CD14-positive monocyte (primary cell): ENCODE measurements around the gene SNAI3. TPM values are rescaled to one million over a fixed set of nuclear protein-coding genes. Genes with fewer than 3 reads are reported as not detected.

Experiments
- DNase-seq, 3 donors: peaks; one replicate each; pipeline ENCODE4 v3.0.0-alpha.2; 2011 to 2022
- H2AFZ ChIP-seq: 2 replicates; pipeline ENCODE4 v1.6.0; 2012; ENCODE audit warnings: mild to moderate bottlenecking, low read depth, low read length, inconsistent platforms; ENCODE audit not compliant: insufficient read depth, poor library complexity, severe bottlenecking
- H3K27ac ChIP-seq, 2 donors: 1 replicate in 1 of 2; 2 replicates in 1 of 2; pipeline ENCODE4 v1.5.1; 2012 to 2013; ENCODE audit warnings: low read length in 2 of 2, control low read depth in 1 of 2, inconsistent platforms in 1 of 2, low read depth in 1 of 2, mild to moderate bottlenecking in 1 of 2
- H3K27me3 ChIP-seq, 2 donors: one replicate each; pipeline versions ENCODE4 v1.6.0 to v1.6.1; 2011 to 2013; ENCODE audit warnings: low read length in 2 of 2; ENCODE audit not compliant: control insufficient read depth in 2 of 2, insufficient read depth in 2 of 2
- H3K36me3 ChIP-seq, 2 donors: replicated peaks in 1 of 2; 1 replicate in 1 of 2; 2 replicates in 1 of 2; pipeline versions ENCODE4 v1.5.1 to v1.6.1; 2012 to 2013; ENCODE audit warnings: low read length in 2 of 2, control low read depth in 1 of 2, inconsistent platforms in 1 of 2, mild to moderate bottlenecking in 1 of 2; ENCODE audit not compliant: insufficient read depth in 2 of 2, control insufficient read depth in 1 of 2
- H3K4me1 ChIP-seq, 2 donors: 1 replicate in 1 of 2; 2 replicates in 1 of 2; pipeline versions ENCODE4 v1.5.1 to v1.6.1; 2012 to 2013; ENCODE audit warnings: low read length in 2 of 2, control low read depth in 1 of 2, inconsistent platforms in 1 of 2, mild to moderate bottlenecking in 1 of 2, moderate library complexity in 1 of 2; ENCODE audit not compliant: insufficient read depth in 2 of 2, control insufficient read depth in 1 of 2
- H3K4me2 ChIP-seq: replicated peaks from 2 replicates; pipeline ENCODE3; 2012; ENCODE audit warnings: low read length, moderate library complexity, mild to moderate bottlenecking; ENCODE audit not compliant: poor library complexity, severe bottlenecking; ENCODE audit errors: extremely low read depth
- H3K4me3 ChIP-seq, 3 experiments: fragments of 200-600 bp in 1 of 3; sonication (generic) in 1 of 3; replicated peaks in 1 of 3; 1 replicate in 2 of 3; 2 replicates in 1 of 3; pipeline ENCODE4 v1.5.1; 2011 to 2013; ENCODE audit warnings: low read length in 3 of 3, mild to moderate bottlenecking in 3 of 3, control low read depth in 2 of 3, low read depth in 2 of 3, inconsistent platforms in 1 of 3, moderate library complexity in 1 of 3
- H3K79me2 ChIP-seq: 2 replicates; pipeline ENCODE4 v1.6.0; 2012; ENCODE audit warnings: mild to moderate bottlenecking, control low read depth, inconsistent platforms, low read length, moderate library complexity; ENCODE audit not compliant: insufficient read depth
- H3K9ac ChIP-seq: 2 replicates; pipeline ENCODE4 v1.6.0; 2017; ENCODE audit warnings: low read length, mild to moderate bottlenecking; ENCODE audit not compliant: insufficient read depth, poor library complexity, severe bottlenecking
- H3K9me3 ChIP-seq, 2 donors: replicated peaks in 1 of 2; 1 replicate in 1 of 2; 2 replicates in 1 of 2; pipeline versions ENCODE4 v1.5.1 to v1.6.1; 2012 to 2013; ENCODE audit warnings: low read length in 2 of 2, control low read depth in 1 of 2; ENCODE audit not compliant: control insufficient read depth in 1 of 2, insufficient read depth in 1 of 2
- H4K20me1 ChIP-seq: 2 replicates; pipeline ENCODE4 v1.6.0; 2012; ENCODE audit warnings: mild to moderate bottlenecking, low read length, control low read depth, moderate library complexity; ENCODE audit not compliant: insufficient read depth
- H3K27ac Mint-ChIP-seq, 7 donors: one replicate each; pipeline ENCODE4 v1.8.0; 2020; ENCODE audit warnings: mild to moderate bottlenecking in 7 of 7, mixed read lengths in 7 of 7, moderate library complexity in 6 of 7, inconsistent platforms in 2 of 7
- H3K27me3 Mint-ChIP-seq, 3 donors: one replicate each; pipeline ENCODE4 v1.8.0; 2021 to 2022; ENCODE audit warnings: low read depth in 3 of 3, mild to moderate bottlenecking in 3 of 3, mixed read lengths in 3 of 3, moderate library complexity in 3 of 3, inconsistent platforms in 1 of 3
- H3K36me3 Mint-ChIP-seq, 2 donors: one replicate each; pipeline ENCODE4 v1.8.0; 2020; ENCODE audit warnings: mixed read lengths in 2 of 2, inconsistent platforms in 1 of 2, mild to moderate bottlenecking in 1 of 2
- H3K4me1 Mint-ChIP-seq: one replicate; pipeline ENCODE4 v1.8.0; 2020; ENCODE audit warnings: mild to moderate bottlenecking, mixed read lengths
- H3K4me3 Mint-ChIP-seq, 2 donors: one replicate each; pipeline ENCODE4 v1.8.0; 2020; ENCODE audit warnings: mild to moderate bottlenecking in 2 of 2, mixed read lengths in 2 of 2, moderate library complexity in 1 of 2
- H3K9me3 Mint-ChIP-seq, 7 donors: one replicate each; pipeline ENCODE4 v1.8.0; 2020 to 2022; ENCODE audit warnings: mixed read lengths in 7 of 7, mild to moderate bottlenecking in 6 of 7, moderate library complexity in 6 of 7, inconsistent platforms in 2 of 7
- WGBS: methylation state at CpG from one replicate; pipeline ENCODE4 v1.1.5; 2013; ENCODE audit warnings: missing lambda C conversion rate; ENCODE audit not compliant: insufficient coverage; 5-methylcytosine and 5-hydroxymethylcytosine counted together
- intact Hi-C, 2 donors: fragments of 100-400 bp; cut with micrococcal nuclease; formaldehyde crosslinking; loops; one replicate each; pipeline versions ENCODE4 v1.15.0 to v1.15.1; 2023
- polyA plus RNA-seq, 3 donors: library from polyadenylated mRNA; depleted of rRNA in 1 of 3; unstranded in 2 of 3; stranded (reverse) in 1 of 3; fragments of 300-500 nt in 2 of 3; fragments of >200 nt in 1 of 3; fragmentation: Illumina TruSeq in 2 of 3; gene quantifications; 1 replicate in 2 of 3; 2 replicates in 1 of 3; pipeline ENCODE4 v1.2.3, GENCODE V29; 2012 to 2021
- TF ChIP-seq, protein P1 (sequence below): fragments of 200-600 bp; IDR thresholded peaks from one replicate; pipeline ENCODE4 v1.8.0; 2022; ENCODE audit warnings: antibody characterized with exemption, mild to moderate bottlenecking

SNAI3 gene
- polyA plus RNA-seq, 3 donors = 4.2 to 6.4 (median 5.3) TPM

DNA sequence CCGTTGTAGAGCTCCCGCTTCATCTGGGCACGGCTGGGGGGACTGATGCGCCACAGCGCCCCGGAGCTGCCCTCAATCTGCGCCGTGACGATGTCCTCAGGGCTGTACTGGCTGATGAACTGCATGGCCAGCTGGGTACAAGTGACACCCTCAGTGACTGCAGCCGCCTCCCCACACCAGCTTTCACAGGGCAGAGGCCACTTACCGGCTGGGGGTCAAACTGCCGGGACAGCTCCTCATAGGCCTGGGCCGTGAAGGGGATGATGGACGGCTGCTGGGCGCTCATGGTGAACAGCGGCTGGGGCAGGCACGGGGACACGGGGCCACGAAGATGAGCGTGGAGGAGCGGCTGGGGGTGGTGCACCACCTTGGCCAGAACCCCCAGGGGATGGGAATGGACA is 30.3 kb upstream of the SNAI3 start:
- peaks cover 95% of the 10 kb centered on the region for H4K20me1 ChIP-seq
- peaks cover 77 to 85% of the 10 kb centered on the region in 2 donors for H3K36me3 ChIP-seq
- Mint-ChIP-seq H3K36me3 (peaks cover 54 to 80% of the 10 kb centered on the region in 2 donors), H3K4me1 (no peaks in the 10 kb centered on the region), H3K4me3 (no peak overlapping the region), H3K27me3 (no peaks in the 10 kb centered on the region), H3K27ac (no peak overlapping the region), H3K9me3 (no peaks in the 10 kb centered on the region)
- H3K9me3 ChIP-seq = no peaks in the 10 kb centered on the region
- WGBS = 99% methylated on average over 15 of the region's 21 CpGs
- H2AFZ ChIP-seq = no peak overlapping the region
- no peak overlapping the region for H3K27ac ChIP-seq
- H3K79me2 ChIP-seq = no peaks in the 10 kb centered on the region
- no peak for DNase-seq
- intact Hi-C loops = no loop called here
- no peak overlapping the region for H3K4me2 ChIP-seq
- no peaks in the 10 kb centered on the region for H3K4me1 ChIP-seq
- no peak overlapping the region for H3K4me3 ChIP-seq
- TF ChIP-seq, protein P1, sequence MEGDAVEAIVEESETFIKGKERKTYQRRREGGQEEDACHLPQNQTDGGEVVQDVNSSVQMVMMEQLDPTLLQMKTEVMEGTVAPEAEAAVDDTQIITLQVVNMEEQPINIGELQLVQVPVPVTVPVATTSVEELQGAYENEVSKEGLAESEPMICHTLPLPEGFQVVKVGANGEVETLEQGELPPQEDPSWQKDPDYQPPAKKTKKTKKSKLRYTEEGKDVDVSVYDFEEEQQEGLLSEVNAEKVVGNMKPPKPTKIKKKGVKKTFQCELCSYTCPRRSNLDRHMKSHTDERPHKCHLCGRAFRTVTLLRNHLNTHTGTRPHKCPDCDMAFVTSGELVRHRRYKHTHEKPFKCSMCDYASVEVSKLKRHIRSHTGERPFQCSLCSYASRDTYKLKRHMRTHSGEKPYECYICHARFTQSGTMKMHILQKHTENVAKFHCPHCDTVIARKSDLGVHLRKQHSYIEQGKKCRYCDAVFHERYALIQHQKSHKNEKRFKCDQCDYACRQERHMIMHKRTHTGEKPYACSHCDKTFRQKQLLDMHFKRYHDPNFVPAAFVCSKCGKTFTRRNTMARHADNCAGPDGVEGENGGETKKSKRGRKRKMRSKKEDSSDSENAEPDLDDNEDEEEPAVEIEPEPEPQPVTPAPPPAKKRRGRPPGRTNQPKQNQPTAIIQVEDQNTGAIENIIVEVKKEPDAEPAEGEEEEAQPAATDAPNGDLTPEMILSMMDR = no peak
- no peak overlapping the region for H3K9ac ChIP-seq
- no peaks in the 10 kb centered on the region for H3K27me3 ChIP-seq

DNA sequence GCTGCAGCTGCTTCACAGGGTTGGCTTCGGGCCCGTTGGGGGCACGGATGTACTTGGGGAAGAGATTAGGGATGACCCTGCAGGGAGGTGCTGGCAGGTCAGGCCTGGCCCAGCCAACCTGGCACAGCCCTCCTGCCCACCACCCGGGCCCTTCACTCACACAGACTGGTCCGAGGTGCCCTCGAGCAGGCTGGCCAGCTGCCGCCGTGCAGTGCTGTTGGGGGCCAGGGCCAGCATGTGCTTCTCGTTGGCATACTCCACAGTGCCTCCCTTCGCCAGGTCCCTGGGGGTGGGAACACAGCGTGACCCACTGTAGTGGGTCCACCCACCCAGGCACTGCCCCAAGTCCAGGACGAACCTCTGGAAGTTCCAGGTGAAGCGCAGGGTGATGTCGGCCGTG is 29.9 kb upstream of the SNAI3 start:
- Mint-ChIP-seq H3K4me1 (no peaks in the 10 kb centered on the region), H3K9me3 (no peaks in the 10 kb centered on the region), H3K36me3 (peaks cover 50 to 77% of the 10 kb centered on the region in 2 donors), H3K27me3 (no peaks in the 10 kb centered on the region), H3K27ac (no peak overlapping the region), H3K4me3 (no peak overlapping the region)
- intact Hi-C loops = no loop called here
- Histone ChIP-seq H4K20me1 (peaks cover 93% of the 10 kb centered on the region), H3K4me3 (no peak overlapping the region), H3K27me3 (no peaks in the 10 kb centered on the region), H3K36me3 (peaks cover 74 to 81% of the 10 kb centered on the region in 2 donors), H3K4me2 (no peak overlapping the region), H3K9ac (no peak overlapping the region), H3K9me3 (no peaks in the 10 kb centered on the region), H2AFZ (no peak overlapping the region), H3K79me2 (no peaks in the 10 kb centered on the region), H3K4me1 (no peaks in the 10 kb centered on the region), H3K27ac (no peak overlapping the region)
- no peak for DNase-seq
- WGBS = 95% methylated on average over 14 of the region's 15 CpGs
- TF ChIP-seq, protein P1 = no peak
